Inflammatory macrophage (primary cell): ENCODE results near the gene CLCN7.

ENCODE experiments used
- DNase-seq, 2 donors: peaks; one replicate each; pipeline ENCODE4 v3.0.0-alpha.2; 2020 to 2022
- total RNA-seq, 18 experiments: gene quantifications; one replicate each; lab custom pipeline; 2026; ENCODE audit warnings: mixed read lengths in 6 of 18, inconsistent platforms in 2 of 18; lab: John Stamatoyannopoulos, UW

The CLCN7 gene, protein sequence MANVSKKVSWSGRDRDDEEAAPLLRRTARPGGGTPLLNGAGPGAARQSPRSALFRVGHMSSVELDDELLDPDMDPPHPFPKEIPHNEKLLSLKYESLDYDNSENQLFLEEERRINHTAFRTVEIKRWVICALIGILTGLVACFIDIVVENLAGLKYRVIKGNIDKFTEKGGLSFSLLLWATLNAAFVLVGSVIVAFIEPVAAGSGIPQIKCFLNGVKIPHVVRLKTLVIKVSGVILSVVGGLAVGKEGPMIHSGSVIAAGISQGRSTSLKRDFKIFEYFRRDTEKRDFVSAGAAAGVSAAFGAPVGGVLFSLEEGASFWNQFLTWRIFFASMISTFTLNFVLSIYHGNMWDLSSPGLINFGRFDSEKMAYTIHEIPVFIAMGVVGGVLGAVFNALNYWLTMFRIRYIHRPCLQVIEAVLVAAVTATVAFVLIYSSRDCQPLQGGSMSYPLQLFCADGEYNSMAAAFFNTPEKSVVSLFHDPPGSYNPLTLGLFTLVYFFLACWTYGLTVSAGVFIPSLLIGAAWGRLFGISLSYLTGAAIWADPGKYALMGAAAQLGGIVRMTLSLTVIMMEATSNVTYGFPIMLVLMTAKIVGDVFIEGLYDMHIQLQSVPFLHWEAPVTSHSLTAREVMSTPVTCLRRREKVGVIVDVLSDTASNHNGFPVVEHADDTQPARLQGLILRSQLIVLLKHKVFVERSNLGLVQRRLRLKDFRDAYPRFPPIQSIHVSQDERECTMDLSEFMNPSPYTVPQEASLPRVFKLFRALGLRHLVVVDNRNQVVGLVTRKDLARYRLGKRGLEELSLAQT
- total RNA-seq: 51.1 to 382 (median 174) reads per million in 18 experiments

DNA sequence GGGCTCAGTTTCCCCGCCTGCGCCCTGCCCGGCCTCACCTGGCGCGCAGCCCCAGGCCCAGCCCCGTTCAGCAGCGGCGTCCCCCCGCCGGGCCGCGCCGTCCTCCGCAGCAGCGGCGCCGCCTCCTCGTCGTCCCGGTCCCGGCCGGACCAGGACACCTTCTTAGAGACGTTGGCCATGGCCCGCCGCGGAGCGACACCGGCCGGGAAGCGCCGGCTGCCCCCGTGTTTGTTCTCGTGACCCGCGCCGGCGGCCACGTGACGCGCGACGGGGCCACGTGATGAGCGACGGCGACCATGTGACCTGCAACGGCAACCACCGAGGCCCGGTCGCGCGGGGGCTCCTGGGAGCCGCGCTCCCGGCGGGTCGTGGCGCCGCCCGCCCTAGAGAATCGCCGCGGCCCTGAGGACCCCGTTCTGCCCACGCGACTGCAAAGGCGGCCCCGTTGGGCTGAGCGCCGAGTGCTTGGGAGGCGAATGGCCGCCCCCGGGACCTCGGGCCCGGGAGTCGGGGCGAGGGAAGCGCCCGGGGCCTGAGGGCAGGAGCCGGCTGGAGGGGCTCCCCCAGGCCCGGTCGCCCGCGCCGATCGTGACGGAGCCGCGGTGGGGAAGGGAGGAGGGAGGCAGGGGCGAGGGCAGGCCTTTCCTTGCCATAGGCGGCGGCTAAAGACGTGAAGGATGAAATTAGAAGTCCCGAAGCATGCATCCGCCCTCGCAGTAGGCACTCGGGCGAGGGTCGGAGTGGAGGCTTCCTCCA, at the start of gene CLCN7:
TSS of gene CLCN7 (minus strand) at position 233 of the 756 bp plus-strand sequence. CDS start at position 179, 54 bp downstream.
- peak; percentile 83 to 92 for DNase-seq

DNA sequence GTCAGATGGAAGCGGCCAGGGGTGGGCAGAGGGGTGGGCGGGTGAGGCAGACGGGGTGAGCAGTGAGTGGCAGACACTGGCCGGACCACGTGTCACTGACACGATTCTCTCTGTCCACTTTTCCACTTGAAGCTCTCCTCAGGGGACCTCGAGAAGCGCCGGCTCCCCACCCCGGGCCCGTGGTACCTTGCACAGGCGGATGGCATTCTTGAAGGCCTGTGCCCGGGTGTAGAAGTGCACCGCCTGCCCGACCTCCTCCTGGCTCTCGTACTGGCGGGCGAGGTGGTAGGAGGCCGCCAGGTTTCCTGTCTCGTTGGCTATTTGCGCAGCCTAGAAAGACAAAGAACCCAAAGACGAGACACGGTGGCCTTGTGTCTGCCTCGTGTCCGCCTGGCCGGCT, 49.5 kb upstream of the CLCN7 start:
- DNase-seq: no peak

DNA sequence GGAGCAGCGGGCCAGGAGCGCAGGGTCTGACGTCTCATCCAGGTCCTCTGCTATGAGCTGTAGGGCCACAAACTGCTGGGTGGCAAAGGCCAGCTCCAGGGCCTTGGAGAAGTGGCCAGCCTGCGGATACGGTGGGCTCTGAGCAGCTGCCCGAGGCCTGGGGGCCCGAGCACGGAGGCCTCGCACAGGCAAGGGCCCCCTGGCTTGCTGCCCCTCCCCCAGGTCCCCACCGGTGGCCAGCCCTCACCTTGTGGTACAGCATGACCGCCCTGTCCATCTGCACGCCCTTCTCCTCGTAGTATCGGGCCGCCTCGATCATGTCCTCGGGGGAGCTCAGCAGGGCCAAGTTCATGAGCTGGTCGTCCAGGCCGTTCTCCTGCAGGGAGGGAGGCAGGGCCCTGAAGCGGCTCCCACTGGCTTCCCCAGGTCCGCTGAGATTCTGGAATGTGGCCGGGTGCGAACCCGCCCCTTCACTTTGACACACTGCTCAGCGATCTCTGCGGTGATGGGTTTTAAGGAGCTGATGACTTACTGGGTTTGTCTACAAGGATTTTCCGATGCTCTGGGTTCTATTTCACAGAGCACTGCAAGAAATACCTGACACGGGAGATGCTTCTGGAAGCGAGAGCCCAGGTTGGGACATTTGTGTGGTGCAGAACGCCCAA, 48.9 kb upstream of the CLCN7 start:
- no peak for DNase-seq

- no peak for DNase-seq
Measured at GRCh38 chr16:1520461-1520860, 45.6 kb upstream of the CLCN7 start.

DNA sequence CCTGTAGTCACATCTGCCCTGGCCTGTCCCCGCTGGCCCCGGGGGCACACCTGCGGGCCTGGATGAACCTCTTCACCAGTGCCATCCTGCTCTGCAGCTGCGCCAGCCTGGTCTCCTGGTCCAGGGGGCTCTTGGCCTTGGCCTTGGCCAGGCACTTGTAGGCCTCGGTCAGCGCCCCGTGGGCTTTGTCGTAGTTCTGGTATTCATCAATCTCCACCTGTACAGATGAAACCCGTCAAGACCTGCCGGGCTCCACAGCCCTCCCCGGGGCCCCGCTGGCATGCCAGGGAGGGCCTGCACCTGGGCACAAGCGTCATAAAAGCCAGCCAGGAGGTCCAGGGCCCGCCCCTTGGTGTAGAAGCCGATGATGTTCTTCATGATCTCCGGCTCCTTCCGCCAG, 45.0 kb upstream of the CLCN7 start:
- DNase-seq: no peak

- DNase-seq: no peak
Measured at GRCh38 chr16:1518626-1519135, 43.9 kb upstream of the CLCN7 start.

DNA sequence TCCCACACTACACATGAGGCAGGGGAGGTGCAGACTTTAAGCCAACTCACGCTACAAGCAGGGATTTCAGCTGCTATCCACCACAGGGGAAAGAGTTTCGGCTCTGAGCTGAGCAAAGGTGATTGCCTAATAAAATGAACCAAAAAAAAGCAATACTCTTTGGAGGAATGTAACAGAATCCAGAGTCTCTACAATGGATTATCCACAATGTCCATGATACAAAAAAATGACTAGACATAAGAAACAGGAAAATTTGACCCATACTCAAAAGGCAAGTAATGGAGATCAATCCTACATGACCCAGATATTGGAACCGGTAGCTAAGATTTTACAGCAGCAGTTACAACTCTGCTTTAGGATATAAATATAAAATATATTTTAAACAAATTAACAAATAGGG, 39.7 kb upstream of the CLCN7 start:
- DNase-seq: no peak

DNA sequence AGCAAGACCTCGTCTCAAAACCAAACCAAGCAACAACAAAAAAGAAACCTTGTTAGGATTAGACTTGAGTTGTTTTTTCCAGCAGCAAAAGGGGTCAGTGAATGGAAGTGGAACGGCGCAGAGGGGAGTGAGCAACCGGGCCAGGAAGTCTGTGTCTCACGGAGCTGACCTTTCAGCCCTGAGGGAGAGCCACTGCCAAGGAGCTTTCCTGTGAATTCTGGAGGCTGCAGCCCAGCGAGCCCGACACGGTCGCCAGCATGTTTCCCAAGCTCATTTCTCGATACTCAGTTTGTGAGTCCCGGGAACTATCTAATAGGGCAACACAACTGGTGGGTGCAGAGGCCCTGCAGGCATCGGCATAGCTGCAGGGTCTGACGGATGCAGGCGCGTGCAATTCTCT, 37.9 kb upstream of the CLCN7 start:
- DNase-seq: no peak

DNA sequence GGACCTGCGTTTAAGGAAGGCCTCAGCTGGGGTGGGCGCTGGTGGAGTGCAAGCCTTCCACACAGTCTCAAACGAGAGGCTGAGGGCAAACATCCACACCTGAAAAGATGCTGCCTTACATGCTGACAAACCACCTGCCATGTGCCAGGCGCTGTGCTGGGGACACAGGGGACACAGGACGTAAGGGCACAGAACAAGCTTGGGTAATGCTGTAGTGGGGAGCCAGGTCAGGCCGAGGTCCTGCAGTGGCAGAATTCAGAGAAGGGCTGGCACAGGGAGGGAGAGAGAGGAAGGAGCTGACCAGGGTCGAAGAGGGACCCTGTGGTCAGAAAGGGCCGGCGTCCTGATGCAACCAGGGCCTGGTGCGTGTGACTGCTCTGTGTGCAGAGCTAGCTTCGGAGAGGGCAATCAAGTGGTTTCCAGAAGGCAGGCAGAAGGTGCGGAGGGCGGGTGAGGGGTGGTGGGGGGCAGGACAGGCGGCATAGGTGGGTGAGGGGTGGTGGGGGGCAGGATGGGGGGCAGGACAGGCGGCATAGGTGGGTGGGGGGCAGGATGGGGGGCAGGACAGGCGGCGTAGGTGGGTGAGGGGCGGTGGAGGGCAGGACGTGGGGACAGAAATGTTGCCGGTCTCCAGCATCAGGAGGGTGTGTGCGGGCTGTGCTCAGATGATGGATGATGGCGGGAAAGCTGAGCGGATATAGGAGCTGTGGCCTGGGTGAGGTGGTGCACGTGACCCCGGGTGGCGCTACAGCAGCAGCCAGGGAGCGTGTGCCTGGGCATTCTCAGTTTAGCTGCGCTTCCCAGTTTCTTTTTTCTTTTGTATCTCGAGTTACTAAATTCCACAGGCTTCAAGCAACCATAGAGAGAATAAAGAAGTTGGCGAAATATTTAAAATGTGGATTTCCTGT, 37.1 kb upstream of the CLCN7 start:
- no peak for DNase-seq

DNA sequence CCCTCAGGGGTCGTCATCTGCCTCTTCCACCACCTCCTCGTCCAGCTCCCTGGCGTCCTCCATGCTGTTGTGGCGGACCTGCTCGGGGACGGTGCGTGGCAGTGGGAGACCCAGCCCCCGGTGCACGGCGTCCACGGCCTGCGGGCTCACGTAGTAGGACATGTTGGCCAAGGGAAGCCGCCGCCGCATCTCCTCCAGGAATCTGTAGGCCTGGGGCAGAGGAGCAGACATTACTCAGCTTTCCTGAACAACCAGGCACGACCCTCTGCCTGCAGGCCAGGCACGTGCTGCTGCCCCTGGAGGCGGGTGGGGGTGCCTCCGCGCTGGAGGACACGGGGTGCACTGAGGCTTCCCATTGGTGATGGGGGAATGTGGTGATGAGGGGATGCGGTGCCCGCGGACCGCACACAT, 36.1 kb upstream of the CLCN7 start:
- DNase-seq: no peak

GRCh38 chr16:1510272-1510671, 35.4 kb upstream of the CLCN7 start:
- no peak for DNase-seq

DNA sequence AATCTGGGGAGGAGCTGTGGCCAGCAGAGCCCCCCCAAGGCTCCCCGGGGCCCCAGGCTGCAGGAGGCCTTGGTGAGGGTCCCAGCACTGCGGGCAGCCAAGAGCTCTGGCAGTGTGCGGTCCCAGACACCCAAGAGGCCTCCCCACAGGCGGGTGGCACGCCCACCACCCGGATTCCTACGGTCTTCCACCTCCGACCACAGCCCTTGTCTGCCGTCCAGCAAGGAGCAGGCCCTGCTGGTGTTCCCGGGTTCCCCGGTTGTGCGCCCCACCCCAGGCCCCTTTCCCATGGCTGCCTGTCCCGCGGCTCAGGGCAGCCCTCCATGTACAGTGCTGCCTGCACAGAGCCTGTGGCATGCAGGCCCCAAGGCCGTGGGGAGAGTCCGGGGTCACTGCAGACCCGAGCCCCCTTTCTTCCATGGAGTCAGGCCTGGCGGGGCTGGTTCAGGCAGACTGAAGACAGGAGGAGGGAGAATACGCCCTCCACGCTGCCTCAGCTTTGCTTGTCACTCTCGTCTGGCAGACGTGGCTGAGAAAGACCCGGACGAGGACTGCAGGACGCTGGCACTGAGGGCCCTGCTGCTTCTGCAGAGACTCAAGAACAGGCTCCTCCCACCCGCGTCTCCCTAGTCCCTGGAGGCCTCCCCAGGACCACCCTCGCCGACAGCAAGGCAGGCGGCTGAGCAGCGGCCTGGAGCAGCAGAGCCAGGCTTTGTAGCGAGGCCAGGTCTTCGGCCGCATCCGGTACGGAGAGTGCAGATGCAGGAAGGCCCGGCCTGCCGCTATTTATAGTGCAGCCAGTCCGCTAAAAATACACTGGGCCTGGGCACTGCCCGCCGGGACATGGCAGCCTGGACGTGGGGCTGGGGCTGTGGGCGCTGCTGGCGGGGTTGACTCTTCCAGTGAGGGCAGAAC, 34.7 kb upstream of the CLCN7 start:
- no peak for DNase-seq

DNA sequence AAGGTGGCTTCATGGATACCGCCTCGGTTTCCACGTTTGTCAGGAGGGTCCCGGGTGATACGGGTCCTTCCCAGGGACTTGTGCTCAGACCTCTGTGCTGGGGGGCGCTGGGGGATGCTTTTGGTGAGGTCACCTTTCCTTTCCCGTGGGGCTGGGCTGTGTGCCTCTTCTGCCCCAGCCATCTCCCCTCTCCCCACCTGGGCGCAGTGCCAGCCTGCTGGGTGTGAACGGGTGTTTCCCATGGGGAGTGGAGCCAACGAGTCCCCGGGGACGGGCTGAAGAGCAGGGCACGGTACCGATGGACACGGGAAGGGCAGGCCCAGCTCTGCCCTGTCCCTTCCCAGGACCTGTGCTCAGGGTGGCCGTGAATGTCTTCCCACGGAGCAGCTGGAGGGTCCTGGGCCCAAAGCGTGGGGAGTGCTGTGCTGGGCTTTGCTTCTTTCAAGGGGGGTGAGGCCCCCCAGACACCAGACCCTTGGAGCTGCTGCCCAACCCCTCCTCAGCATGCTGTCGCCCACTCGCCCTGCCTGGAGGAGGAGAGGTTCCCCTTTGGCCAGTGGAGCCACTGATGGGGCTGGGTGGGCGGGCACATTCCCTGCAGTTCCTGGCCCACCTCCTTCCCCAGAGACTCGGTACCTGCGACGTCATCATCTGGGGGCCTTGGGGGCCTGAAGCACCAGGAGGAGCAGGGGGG, 33.8 kb upstream of the CLCN7 start:
- no peak for DNase-seq

GRCh38 chr16:1506494-1507213, 31.8 kb upstream of the CLCN7 start:
- no peak for DNase-seq

GRCh38 chr16:1505912-1506311, 31.1 kb upstream of the CLCN7 start:
- DNase-seq: no peak

DNA sequence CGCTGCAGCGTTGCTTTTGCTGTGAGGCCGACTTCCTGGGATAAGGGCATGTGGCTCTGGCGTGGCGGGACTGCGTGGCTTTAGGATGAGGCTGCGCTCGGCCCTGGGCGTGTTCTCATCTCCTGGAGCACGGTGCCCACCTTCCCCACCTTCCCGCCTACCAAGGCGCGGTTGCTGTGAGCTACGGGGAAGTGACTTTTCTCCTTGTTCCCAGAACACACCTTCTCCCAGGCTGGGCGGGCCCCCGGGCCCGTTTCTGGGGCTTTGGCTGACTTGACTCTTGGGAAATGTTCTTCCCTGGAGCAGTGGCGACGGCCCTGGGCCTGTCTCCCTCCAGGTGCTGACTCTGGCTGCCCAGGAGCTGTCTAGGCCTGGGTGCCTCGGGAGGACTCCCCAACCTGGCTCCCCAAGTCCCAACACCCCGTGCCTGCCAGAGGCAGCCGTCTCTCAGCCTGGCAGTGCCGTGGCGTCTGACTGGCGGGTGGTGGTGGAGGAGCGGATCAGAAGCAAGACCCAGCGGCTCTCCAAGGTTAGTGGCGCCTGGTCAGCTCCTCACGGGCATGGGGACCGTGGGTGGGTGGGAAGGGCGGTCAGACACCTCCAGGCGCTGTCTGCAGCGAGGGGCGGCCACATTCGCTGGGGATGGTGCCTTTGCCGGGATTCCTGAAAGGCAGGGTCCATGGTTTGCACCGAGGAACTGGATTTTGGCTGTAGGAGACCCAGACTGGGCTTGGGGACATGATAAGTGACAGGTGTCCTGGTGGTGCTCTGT, 30.4 kb upstream of the CLCN7 start:
- DNase-seq: no peak

DNA sequence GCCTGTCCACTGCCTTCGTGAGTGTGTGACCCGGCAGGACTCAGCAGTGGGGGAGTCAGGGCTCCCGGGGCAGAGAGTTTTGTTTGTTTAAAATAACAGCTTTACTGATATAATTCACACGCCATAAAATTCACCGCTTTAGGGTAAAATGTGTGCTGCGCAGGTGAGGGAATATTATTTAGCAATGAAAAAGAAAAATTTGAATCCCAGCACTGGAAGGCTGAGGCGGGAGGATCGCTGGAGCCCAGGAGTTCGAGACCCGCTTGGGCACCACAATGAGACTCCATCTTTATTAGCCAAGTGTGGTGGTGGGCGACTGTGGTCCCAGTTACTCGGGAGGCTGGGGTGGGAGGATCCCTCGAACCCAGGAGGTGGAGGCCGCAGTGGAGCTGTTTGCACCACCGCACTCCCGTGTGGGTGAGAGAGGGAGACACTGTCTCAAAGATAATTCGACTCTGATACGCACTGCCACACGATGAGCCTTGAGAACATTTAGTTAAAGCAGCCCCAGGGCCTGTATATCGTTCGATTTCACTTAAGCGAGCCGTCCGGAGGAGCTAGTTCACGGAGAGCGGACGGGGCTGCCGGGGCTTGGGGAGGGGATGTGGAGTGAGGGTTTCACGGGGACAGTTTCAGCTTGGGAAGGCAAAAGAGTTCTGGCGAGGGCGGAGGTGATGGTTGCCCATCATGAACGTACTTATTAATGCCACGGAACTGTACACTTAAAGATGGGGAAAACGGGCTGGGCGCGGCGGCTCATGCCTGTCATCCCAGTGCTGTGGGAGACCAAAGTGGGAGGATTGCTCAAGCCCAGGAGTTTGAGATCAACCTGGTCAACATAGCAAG, 28.5 kb upstream of the CLCN7 start:
- no peak for DNase-seq
